HG02973 (cell line): Measurements from ENCODE around the gene TNFRSF18.
"Not testable (repeated sequence)": the region's sequence is repeated elsewhere in the genome, so short reads cannot be mapped to it uniquely, and the experiment has no call there.

Source experiments
- ATAC-seq: cut with Tn5 transposase; IDR thresholded peaks from one replicate; pipeline ENCODE4 v1.9.1; 2021; ENCODE audit warnings: moderate library complexity; ENCODE audit not compliant: unreplicated experiment

Gene TNFRSF18

DNA sequence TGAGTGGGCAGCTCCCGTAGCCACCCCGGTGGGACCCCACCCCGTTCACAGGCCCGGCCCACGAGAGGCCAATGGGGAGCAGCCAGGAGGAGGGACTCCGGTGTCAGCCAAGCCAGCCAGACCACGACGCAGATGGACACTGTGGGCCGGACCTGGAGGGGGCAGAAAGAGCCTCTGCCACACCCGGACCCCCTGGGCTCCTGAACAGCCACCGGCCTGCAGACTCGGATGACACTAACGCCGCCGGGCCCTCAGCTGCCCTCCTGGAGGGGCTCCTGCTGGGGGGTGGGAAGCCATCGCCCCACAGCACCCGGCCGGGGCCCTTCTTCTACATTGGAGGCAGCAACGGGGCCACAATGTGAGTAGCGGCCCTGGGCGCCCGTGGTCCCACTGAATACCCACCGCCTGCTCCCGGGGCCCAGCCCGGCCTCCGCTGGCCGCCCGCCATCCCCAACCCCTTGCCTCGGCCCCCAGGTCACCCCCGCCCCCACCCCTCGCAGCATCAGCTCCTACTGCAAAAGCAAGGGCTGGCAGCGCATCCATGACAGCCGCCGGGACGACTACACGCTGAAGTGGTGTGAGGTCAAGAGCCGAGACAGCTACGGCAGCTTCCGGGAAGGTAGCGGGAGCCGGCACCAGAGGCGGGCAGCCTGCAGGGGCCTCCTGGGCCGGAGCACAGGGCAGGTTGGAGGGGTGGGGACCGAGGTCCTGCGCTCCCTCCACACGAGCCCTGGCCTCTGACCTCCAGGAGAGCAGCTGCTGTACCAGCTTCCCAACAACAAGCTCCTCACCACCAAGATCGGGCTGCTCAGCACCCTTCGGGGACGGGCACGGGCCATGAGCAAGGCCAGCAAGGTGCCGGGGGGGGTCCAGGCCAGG, 26.2 kb downstream of the TNFRSF18 start:
- ATAC-seq = no peak

DNA sequence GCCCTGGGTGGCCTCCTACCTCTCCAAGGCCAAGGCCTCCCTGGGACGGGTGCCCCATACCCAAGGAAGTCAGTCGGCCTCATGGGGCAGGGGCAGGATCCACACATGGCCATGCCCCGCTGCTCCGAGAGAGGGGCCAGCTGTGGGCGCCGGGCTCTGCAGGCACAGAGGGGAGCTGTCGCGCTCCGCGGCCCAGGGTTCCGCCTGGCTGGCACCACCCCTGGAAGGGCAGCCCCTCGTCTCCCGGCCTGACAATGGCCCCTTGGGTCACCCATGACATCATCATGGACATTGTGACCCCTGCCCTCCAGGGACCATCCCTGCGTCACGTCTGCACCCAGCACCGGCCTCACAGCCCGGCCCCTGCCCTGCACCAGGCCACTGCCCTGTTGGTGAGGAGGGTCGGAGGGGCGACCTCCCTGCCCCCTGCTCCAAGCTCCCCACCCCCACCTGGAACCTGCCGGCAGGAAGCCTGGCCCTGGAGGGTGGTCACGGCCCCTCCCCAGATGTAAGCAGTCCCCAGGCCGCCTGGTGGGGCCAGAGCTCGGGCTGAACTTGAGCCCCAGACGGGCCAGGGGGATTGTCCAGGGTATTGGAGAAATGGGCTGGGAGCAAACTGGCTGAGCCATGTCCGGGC, 26.9 kb downstream of the TNFRSF18 start:
- ATAC-seq = no peak

DNA sequence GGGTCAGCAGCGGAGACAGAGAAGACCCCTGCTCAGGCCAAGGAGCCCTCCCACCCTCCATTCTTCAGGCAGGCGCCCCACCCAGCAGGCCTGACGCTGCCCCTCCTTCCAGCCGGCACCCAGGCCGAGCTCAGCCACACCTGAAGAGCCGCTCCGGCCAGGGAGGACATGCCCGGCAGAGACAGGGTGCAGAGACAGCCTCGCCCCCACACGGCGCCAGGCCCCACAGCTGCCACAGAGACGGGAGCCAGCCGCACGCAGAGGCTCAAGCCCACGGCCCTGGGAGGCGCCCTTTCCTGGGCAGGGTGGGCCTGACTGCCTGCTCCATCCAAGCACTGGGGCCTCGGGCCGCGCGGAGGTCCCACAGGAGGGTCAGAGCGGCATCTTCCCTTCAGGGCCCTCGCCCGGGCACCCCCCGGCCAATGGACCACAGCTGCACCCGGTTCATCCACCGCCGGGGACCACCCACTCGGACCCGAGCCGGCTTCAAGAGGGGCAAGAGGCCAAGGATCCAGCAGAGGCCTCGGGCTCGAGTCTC, 27.5 kb downstream of the TNFRSF18 start:
- no peak for ATAC-seq

DNA sequence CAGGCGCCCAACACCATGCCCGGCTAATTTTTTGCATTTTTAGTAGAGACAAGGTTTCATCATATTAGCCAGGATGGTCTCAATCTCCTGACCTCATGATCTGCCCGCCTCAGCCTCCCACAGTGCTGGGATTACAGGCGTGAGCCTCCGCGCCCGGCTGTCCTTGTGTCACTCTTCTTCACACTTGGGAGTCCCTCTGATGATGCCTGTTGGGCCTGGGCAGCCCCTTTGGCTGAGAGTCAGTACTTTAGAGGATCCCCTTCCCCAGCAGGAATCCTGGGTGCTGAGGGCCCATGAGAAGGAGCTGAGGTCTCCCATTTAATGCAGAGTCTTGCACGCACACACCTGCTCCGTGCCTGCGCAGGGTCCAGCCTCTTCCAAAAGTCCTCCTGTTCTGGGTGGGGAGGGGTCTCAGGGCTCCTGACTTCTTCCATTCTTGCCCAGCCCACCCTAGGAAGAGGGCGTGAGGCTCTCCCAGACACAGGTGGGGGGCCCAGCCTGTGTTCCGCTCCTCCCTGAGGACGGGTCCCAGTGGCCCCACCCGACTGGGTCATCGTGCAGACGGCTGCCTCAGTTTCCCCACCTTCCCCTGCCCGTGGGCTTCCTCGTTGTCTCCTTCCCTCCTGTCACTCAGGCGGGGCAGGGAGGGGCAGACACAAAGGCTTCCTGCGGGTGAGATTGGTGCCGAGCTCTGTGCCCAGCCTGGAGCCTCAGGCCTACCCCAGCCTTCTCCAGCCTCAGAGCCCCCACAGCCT, 28.8 kb downstream of the TNFRSF18 start:
- ATAC-seq = no peak

DNA sequence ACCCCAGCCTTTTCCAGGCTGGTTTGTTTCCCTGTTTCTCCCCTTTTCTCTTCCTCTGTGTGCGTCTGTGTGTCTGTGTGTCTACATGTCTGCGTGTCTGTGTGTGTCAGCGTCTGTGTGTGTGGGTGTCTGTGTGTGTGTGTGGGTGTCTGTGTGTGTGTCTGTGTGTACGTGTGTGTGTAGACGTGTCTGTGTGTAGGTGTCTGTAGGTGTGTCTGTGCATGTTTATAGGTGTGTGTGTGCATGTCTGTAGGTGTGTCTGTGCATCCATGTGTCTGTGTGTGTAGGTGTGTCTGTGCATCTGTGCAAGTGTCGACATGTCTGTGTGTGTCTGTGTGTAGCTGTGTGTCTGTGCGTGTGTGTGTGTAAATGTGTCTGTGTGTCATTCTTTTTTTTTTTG, 29.5 kb downstream of the TNFRSF18 start:
- no peak for ATAC-seq

DNA sequence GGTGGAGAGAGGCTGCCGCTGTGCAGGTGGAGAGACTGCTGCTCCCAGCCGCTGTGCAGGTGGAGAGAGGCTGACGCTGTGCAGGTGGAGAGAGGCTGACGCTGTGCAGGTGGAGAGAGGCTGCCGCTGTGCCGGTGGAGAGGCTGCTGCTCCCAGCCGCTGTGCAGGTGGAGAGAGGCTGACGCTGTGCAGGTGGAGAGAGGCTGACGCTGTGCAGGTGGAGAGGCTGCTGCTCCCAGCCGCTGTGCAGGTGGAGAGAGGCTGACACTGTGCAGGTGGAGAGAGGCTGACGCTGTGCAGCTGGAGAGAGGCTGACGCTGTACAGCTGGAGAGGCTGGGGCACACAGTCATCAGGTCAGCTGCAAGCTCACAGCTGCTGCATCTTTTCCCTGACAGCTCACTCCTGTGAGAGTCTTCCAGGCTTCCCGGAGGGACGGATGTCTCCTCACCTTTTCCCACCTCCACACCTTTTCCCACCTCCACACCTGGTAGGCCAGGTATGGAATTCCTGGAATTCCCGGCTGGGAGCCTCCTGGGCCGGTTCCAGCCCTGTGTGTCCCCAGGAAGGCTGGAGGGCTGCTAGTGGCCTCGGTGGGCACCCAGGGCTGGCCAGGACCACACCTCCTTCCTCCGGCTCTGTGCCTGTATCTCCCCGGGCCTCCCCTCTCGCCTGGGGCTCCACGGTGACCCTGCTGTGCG, 30.2 kb downstream of the TNFRSF18 start:
- ATAC-seq = not testable (repeated sequence)

DNA sequence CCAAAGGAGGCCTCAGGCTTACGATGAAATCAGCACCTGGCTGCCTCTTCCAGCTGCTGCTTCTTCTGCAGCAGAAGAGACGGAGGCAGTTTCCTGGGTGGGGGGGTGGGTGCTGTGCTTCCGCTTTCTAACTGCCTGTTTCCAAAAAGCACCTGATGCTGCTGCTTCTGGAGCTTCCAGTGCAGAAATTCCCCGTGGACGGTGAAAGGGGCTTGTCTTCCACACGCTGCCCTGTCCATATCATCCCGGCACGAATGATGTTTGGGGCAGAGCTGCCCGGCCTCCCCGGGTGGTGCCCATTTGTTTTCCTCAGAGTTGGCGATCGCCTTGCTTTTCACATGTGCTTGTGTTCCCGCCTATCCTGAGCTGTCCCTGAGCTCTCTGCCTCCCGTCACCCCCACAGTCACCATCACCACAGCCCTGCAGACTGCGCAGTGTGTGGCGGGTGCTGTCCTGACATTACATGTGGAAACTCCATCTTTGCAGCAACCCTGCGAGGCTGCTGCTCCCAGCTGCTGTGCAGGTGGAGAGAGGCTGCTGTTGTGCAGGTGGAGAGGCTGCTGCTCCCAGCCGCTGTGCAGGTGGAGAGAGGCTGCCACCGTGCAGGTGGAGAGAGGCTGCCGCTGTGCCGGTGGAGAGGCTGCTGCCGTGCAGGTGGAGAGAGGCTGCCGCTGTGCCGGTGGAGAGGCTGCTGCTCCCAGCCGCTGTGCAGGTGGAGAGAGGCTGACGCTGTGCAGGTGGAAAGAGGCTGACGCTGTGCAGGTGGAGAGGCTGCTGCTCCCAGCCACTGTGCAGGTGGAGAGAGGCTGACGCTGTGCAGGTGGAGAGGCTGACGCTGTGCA, 30.9 kb downstream of the TNFRSF18 start:
- ATAC-seq = no peak

DNA sequence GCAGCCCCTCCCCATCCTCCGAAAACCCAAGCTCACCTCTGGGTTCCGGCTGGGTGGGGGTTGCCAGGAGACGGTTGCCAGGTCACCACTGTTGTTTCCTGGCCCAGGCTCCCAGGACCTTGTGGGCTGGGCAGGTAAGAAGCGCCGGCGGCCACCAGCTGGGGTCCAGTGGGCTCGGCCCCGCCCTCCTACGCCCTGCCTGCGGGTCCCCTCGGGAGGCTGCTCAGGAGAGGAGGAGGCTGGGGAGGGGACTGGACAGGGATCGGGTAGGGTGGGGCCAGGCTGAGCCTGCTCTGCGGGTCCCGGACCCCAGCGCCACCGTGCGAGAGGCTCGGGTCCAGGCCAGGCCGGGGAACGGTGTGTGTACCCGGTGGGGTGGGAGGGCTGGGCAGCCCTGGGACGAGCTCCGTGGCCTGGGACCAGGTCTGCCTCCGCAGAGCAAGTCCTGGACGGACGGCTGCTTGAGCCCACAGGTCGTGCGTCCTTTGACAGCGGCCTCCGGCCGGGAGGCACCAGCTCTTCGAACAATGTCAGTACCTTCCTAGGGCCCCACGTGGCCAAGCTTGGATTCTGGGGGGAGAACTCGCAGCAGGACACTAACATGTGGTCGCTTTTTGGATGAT, 32.5 kb downstream of the TNFRSF18 start, which contains the start of gene TTLL10:
Gene TTLL10, plus strand, starts transcription at position 88 of the 623 bp plus-strand sequence. CDS start 5,336 bp downstream, outside the sequence.
- ATAC-seq = no peak

DNA sequence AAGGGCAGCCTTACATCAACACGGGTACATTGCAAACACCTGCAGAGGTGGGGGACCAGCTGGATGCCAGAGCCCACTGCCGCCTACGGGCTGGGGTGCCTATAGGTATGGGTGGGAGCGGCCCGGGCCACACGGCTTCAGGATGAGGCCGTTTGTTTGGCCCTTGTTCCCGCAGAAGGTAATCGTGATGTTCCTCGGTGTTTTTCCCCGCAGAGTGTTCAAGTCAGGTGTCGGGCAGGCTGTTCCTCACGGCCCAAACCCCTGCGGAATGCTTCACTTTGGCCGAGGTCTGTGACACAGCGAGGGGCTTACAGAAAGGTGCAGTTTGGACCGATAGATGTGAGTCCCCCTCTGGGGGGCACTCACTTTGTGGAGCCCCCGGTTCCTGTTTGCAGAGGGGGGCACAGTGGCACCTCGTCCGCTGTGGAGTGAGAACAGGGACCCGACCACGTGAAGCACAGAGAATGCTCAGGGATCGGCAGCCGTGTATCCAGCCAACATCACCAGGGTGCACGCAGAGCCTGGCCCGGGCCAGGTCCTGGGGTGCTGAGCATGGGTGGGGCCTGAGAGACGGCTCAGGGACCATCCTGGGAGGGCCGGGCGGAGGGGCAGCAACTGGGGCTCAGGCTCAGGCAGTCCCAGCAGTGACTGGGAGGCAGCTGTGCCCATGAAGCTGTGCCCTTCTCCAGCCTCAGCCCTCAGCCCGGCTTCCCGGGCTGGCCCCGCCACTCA, 33.2 kb downstream of the TNFRSF18 start:
- no peak for ATAC-seq

DNA sequence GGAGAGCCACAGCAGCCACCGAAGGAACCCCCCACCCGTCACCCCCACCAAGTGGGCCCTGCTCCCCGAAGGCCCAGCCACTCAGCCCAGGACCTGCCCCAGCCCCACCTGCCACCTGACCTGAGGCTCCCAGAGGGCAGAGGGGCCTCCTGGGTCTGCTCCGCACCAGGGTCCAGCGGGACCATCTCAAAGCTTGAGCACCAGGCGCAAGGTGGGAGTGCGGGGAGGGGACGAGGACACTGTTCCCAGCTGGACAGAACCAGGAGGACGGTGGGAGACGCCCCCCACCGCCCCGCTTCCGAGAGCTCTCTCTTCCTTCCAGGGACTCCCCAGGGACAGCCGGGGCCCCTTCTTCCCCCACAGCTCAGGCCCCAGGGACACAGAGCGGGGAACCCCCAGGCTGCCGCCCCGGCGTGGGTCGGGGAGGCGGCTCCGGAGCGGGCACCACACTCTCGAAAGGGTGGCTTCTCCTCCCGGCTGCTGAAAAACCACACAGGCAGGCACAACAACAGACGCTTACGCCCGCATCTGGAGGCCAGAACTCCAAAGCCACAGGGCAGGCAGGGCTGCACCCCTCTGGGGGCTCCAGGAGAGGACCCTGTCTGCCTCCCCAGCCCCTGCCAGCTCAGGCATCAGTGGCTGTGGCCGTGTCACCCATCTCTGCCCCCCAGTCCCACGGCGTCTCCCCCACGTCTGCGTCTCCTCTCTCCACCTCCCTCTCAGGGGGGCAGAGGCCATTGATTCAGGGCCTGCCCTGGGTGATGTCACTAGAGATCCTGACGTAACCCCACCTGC, 34.6 kb downstream of the TNFRSF18 start:
- no peak for ATAC-seq

DNA sequence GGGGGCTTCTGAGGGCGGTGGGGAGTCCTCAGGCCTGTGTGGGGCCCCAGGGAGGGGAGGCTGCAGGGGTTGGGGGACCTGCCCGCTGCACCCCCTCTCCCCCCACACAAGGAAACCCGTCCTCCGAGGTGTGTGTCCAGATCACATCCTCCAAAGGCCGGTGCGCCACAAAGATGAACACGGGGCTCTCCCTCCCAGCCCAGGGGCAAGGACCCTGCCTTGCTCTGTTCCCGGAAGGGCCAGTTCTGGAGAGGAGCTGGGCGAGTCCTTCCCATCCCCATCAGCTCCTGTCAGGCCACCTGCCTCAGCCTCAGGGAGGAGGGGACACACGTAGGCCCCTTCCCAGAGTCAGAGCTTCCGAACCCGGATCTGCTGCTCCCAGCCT, 35.2 kb downstream of the TNFRSF18 start:
- no peak for ATAC-seq

DNA sequence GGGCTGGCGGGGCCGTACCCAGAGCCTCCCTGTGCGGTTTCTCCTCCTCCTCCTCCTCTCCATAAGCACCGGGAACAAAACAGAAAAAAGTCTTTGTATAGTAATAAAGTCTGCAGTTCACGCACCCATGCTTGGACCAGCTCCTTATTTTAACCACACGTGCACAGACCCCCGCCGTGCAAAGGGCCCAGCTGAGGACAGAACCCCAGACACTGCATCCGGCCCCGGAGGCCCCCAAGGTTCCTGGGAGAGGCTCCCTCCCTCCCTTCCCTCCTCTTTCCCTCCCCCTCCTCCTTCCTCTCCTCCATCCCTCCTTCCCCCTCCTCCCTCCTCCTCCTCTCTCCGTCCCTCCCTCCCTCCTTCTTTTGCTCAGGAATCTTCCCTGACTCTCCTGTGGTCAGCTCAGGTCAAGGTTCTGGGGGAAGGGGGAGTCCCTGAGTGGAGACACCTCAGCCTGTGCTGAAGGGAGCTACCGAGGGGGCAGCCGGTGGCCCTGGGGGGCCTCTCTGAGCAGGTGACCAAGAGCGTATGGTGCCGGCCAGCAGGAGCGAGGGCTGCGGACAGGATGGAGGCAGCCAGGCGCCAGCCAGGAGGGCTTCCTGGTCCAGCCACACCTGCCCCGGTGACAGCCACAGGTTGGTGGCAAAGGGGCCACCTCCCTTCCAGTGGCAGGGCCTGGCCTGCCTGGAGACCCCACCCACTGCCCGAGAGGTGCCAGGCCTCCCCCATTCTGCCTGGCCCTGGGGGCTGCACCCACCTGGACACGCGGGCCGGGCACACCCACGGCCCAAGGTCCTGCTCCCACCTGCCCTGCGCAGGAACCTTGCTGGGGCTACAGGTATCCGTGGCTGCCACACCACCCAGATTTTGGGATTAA, 35.9 kb downstream of the TNFRSF18 start:
- ATAC-seq = no peak

DNA sequence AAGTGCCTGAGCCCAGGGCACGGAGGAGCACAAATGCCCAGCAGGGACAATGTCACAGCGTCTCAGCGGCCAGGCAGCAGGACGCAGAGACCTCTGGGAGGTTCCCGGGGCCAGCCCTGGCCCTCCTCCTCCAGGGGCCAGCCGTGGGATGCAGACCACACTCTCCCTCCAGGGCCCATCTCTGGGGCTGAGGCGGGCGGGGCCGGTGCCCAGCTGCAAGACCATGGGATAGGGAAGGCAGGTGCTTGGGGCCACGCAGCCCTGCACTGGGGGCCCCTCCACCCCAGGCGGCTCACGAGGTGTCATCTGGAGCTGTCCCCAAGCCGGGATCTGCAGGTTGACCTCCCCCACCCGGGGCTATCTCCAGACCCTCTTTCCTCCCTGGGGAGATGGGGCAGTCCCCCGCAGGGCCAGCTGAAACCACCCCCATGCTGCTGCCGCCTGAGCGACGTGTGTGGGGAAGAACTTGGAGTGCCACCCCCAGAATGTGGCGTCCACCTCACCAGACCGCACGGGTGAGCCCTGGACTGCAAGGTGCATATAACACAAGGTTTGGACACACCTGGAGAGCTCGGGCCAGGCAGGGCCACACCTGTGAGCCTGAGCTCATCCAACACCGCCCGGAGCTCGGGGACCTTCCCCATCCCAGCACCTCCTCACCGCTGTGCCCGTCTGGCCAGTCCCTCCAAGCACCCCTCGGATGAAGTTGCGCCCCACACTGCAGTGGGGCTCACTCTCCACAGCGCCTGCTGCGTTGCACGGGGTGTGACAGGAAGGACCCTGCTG, 36.8 kb downstream of the TNFRSF18 start:
- no peak for ATAC-seq

DNA sequence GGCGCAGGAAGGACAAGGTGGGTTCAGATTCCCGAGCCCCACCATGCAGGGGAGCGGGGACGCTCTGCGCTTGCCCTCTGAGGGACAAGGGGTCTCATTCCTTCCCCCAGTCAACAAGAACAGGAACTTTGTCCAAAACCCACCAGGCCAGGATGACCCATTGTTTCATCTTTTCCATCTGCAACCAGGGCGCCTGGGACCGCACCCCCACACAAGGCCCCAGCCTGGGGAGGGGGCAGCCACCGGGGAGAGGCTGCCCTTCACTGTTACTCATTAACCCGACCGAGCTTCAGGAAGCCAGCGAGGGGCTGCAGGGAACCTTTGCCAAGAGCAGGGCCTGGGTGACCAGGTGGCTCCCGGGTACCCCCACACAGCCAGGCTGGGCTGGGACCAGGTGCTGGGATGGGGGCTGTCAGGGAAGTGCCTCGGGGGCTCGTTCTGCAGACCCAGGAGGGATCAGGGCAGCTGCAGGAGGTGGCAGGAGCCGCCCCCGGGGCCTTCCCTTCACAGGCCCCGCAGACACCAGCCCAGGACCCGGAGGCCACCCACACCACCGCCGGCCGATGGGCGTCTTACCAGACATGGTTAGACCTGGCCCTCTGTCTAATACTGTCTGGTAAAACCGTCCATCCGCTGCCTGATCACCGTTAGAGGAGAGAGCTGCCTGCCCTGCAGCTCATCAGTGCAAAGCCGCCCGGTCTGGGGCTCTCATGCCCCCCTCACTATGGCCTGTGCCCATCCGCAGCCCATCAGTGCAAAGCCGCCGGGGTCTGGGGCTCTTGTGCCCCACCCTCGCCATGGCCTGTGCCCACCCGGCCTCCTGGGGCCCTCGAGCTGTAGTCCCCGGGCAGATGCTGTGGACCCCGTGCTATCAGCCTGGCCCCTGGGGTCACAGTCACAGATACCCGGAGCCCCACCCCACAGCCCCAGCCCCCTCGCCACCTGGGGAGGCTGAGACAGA, 37.7 kb downstream of the TNFRSF18 start:
- no peak for ATAC-seq

DNA sequence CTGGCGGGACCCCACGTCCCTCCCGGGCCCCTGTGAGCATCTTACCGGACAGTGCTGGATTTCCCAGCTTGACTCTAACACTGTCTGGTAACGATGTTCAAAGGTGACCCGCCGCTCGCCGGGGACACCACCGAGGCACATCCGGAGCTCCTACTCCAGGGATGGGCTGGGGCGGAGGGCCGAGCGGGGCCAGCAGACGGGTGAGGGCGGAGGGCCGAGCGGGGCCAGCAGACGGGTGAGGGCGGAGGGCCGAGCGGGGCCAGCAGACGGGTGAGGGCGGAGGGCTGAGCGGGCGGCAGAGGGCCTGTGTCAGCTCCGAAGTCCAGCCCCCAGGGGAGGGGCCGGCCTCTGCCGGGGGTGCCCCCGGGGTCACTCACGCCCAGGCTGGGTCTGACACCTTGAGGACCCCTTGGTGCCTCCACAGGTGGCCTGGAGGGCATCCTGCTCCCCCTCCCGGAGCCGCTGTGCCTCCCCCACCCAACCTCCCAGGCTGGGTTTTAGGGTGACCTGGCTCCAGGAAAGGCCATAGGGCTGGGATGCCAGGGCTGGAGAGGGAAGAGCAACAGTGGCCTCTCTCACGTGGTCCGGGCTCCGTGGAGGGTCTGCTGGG, 38.4 kb downstream of the TNFRSF18 start:
- ATAC-seq = no peak
